H1 (cell line): ENCODE data around the gene RAD51B. TPM values are rescaled to one million over a fixed set of nuclear protein-coding genes. Genes with fewer than 3 reads are reported as not detected.

Experiments used
- CTCF ChIA-PET: fragments of 300-600 bp; sonication (Branson Sonifier 250); formaldehyde crosslinking; loops from one replicate; lab custom pipeline; 2021; ENCODE audit not compliant: partially characterized antibody; lab: Charles Lee
- POLR2A ChIA-PET: fragments of 300-600 bp; sonication (Branson Sonifier 250); formaldehyde crosslinking; loops from one replicate; lab custom pipeline; 2021; ENCODE audit warnings: inconsistent platforms; ENCODE audit not compliant: partially characterized antibody; lab: Charles Lee
- DNase-seq, 2 experiments: peaks; one replicate each; pipeline versions ENCODE4 v3.0.0 to v3.0.0-alpha.2; 2010 to 2022; ENCODE audit warnings: low spot score in 2 of 2, low read depth in 1 of 2, mixed read lengths in 1 of 2
- FAIRE-seq: peaks from 2 replicates; lab custom pipeline; 2011; peaks lifted over from hg19 to GRCh38; lab: Jason Lieb, UNC
- H2AFZ ChIP-seq: 2 replicates; pipeline ENCODE4 v1.8.1; 2012; ENCODE audit warnings: low read length, inconsistent platforms
- H2AK5ac ChIP-seq: 2 replicates; pipeline ENCODE4 v1.6.1; 2013; ENCODE audit warnings: low read depth, low read length
- H2BK120ac ChIP-seq: replicated peaks from 2 replicates; pipeline ENCODE3; 2013; ENCODE audit warnings: low read depth, low read length, inconsistent platforms
- H2BK12ac ChIP-seq: 2 replicates; pipeline ENCODE4 v1.6.1; 2013; ENCODE audit warnings: low read depth, low read length
- H2BK15ac ChIP-seq: 2 replicates; pipeline ENCODE4 v1.6.1; 2013; ENCODE audit warnings: low read length
- H2BK20ac ChIP-seq: 2 replicates; pipeline ENCODE4 v1.6.1; 2013; ENCODE audit warnings: low read length
- H2BK5ac ChIP-seq: 2 replicates; pipeline ENCODE4 v1.6.1; 2013; ENCODE audit warnings: low read depth, low read length
- H3K14ac ChIP-seq: 2 replicates; pipeline ENCODE4 v1.6.1; 2013; ENCODE audit warnings: inconsistent platforms; ENCODE audit not compliant: insufficient read length
- H3K18ac ChIP-seq: 2 replicates; pipeline ENCODE4 v1.6.1; 2013; ENCODE audit warnings: low read length; ENCODE audit errors: extremely low read depth
- H3K23ac ChIP-seq: 2 replicates; pipeline ENCODE4 v1.6.1; 2013; ENCODE audit warnings: inconsistent platforms; ENCODE audit not compliant: insufficient read length
- H3K23me2 ChIP-seq: 2 replicates; pipeline ENCODE4 v1.6.1; 2013; ENCODE audit warnings: low read depth, low read length
- H3K27ac ChIP-seq: 2 replicates; pipeline ENCODE4 v1.6.1; 2011; ENCODE audit warnings: low read depth, low read length, inconsistent platforms
- H3K27me3 ChIP-seq, 4 experiments: replicated peaks in 1 of 4; 1 replicate in 1 of 4; 2 replicates in 3 of 4; pipeline versions ENCODE4 v1.6.1 to v1.8.1; 2011 to 2013; ENCODE audit warnings: low read length in 3 of 4, mild to moderate bottlenecking in 3 of 4, inconsistent platforms in 2 of 4, mixed read lengths in 2 of 4, moderate library complexity in 1 of 4; ENCODE audit not compliant: control insufficient read depth in 3 of 4, insufficient read depth in 3 of 4; ENCODE audit errors: extremely low read depth in 1 of 4
- H3K36me3 ChIP-seq, 4 experiments: 2 replicates each; pipeline versions ENCODE4 v1.6.1 to v1.8.1; 2011 to 2013; ENCODE audit warnings: mild to moderate bottlenecking in 4 of 4, low read length in 3 of 4, moderate library complexity in 2 of 4, control low read depth in 1 of 4, inconsistent platforms in 1 of 4; ENCODE audit not compliant: insufficient read depth in 4 of 4, control insufficient read depth in 2 of 4
- H3K4ac ChIP-seq: replicated peaks from 2 replicates; pipeline ENCODE3; 2013; ENCODE audit warnings: low read length, low read depth, mixed read lengths, inconsistent platforms; ENCODE audit not compliant: insufficient read length
- H3K4me1 ChIP-seq, 4 experiments: replicated peaks in 1 of 4; 1 replicate in 1 of 4; 2 replicates in 3 of 4; pipeline versions ENCODE4 v1.6.1 to v1.8.1; 2011 to 2013; ENCODE audit warnings: low read length in 3 of 4, inconsistent platforms in 2 of 4, mixed read lengths in 1 of 4; ENCODE audit not compliant: insufficient read depth in 4 of 4, control insufficient read depth in 3 of 4
- H3K4me2 ChIP-seq, 2 experiments: 2 replicates each; pipeline versions ENCODE4 v1.6.1 to v1.8.1; 2011 to 2013; ENCODE audit warnings: low read depth in 2 of 2, low read length in 2 of 2, control low read depth in 1 of 2, inconsistent platforms in 1 of 2, mild to moderate bottlenecking in 1 of 2; ENCODE audit not compliant: insufficient read depth in 1 of 2
- H3K4me3 ChIP-seq, 4 experiments: fragments of 200-600, 300-600 bp in 1 of 4; sonication (generic), shearing (Covaris generic), sonication (Bioruptor Twin) in 1 of 4; 2 replicates each; pipeline versions ENCODE4 v1.5.1 to v1.8.1; 2011 to 2016; ENCODE audit warnings: low read length in 4 of 4, low read depth in 3 of 4, control low read depth in 2 of 4, inconsistent platforms in 2 of 4, mild to moderate bottlenecking in 2 of 4, mixed read lengths in 1 of 4, moderate library complexity in 1 of 4; ENCODE audit not compliant: insufficient read depth in 2 of 4; ENCODE audit errors: extremely low read depth in 1 of 4
- H3K56ac ChIP-seq: replicated peaks from 2 replicates; pipeline ENCODE3; 2013; ENCODE audit warnings: low read depth, mild to moderate bottlenecking, mixed read lengths, low read length, inconsistent platforms; ENCODE audit not compliant: insufficient read length
- H3K79me1 ChIP-seq: 2 replicates; pipeline ENCODE4 v1.6.1; 2013; ENCODE audit warnings: low read depth, low read length, control low read depth
- H3K79me2 ChIP-seq, 2 experiments: 2 replicates each; pipeline versions ENCODE4 v1.6.1 to v1.8.1; 2012 to 2013; ENCODE audit warnings: low read length in 2 of 2, mild to moderate bottlenecking in 2 of 2, inconsistent platforms in 1 of 2; ENCODE audit not compliant: insufficient read depth in 2 of 2, control insufficient read depth in 1 of 2
- H3K9ac ChIP-seq, 4 experiments: replicated peaks in 1 of 4; 1 replicate in 1 of 4; 2 replicates in 3 of 4; pipeline versions ENCODE4 v1.6.1 to v1.8.1; 2011 to 2013; ENCODE audit warnings: low read depth in 3 of 4, low read length in 3 of 4, control low read depth in 2 of 4, mild to moderate bottlenecking in 2 of 4, moderate library complexity in 2 of 4, inconsistent platforms in 1 of 4; ENCODE audit errors: extremely low read depth in 1 of 4
- H3K9me3 ChIP-seq, 2 experiments: 2 replicates each; pipeline versions ENCODE4 v1.6.1 to v1.8.1; 2012 to 2013; ENCODE audit warnings: mild to moderate bottlenecking in 2 of 2, moderate library complexity in 2 of 2, control low read depth in 1 of 2, inconsistent platforms in 1 of 2, low read depth in 1 of 2, low read length in 1 of 2, mixed read lengths in 1 of 2; ENCODE audit not compliant: insufficient read depth in 2 of 2
- H4K20me1 ChIP-seq, 2 experiments: replicated peaks in 1 of 2; 2 replicates each; pipeline versions ENCODE3 to v1.8.1; 2011 to 2013; ENCODE audit warnings: inconsistent platforms in 2 of 2, low read length in 2 of 2, mild to moderate bottlenecking in 1 of 2; ENCODE audit not compliant: insufficient read depth in 2 of 2, control insufficient read depth in 1 of 2
- H4K5ac ChIP-seq: 2 replicates; pipeline ENCODE4 v1.6.1; 2013; ENCODE audit warnings: low read length, low read depth, mixed read lengths, inconsistent platforms; ENCODE audit not compliant: insufficient read length
- H4K8ac ChIP-seq: 2 replicates; pipeline ENCODE4 v1.8.0; 2013; ENCODE audit warnings: mild to moderate bottlenecking, moderate library complexity, low read length, inconsistent platforms; ENCODE audit not compliant: insufficient read depth; ENCODE audit errors: extremely low read depth
- H4K91ac ChIP-seq: replicated peaks from 2 replicates; pipeline ENCODE3; 2013; ENCODE audit warnings: low read length, mixed read lengths, inconsistent platforms; ENCODE audit not compliant: insufficient read length
- CHD1 ChIP-seq: IDR thresholded peaks from 2 replicates; pipeline ENCODE4 v1.6.1; 2012; ENCODE audit warnings: low read depth, low read length, improper control_type of control experiment
- CTCF ChIP-seq, 3 experiments: IDR thresholded peaks; 1 replicate in 2 of 3; 2 replicates in 1 of 3; pipeline versions ENCODE4 v1.5.1 to v1.6.1; 2011; ENCODE audit warnings: low read length in 3 of 3, mild to moderate bottlenecking in 3 of 3, inconsistent platforms in 2 of 3, low read depth in 1 of 3, moderate library complexity in 1 of 3; ENCODE audit not compliant: insufficient read depth in 1 of 3; ENCODE audit errors: control extremely low read depth in 1 of 3
- HDAC2 ChIP-seq, 2 experiments: fragments of 300-600 bp in 1 of 2; sonication (generic) in 1 of 2; IDR thresholded peaks; 2 replicates each; pipeline ENCODE4 v1.6.1; 2011 to 2012; ENCODE audit warnings: low read depth in 2 of 2, low read length in 2 of 2, mild to moderate bottlenecking in 2 of 2, moderate library complexity in 2 of 2, borderline replicate concordance in 1 of 2, inconsistent platforms in 1 of 2
- JUN ChIP-seq: IDR thresholded peaks from 2 replicates; pipeline ENCODE4 v1.6.1; 2011; ENCODE audit warnings: low read depth, mild to moderate bottlenecking, improper control_type of control experiment, low read length
- PHF8 ChIP-seq: fragments of 200-600 bp; sonication (generic); conservative IDR thresholded peaks from 2 replicates; pipeline ENCODE4 v1.7.1; 2012; ENCODE audit warnings: low read depth, mild to moderate bottlenecking, inconsistent platforms, low read length, moderate library complexity
- POU5F1 ChIP-seq: IDR thresholded peaks from 2 replicates; pipeline ENCODE4 v1.6.1; 2011; ENCODE audit warnings: low read depth, mild to moderate bottlenecking, low read length, moderate library complexity
- RAD21 ChIP-seq, 2 experiments: IDR thresholded peaks in 1 of 2; conservative IDR thresholded peaks in 1 of 2; 2 replicates each; pipeline ENCODE4 v1.6.1; 2011; ENCODE audit warnings: low read depth in 2 of 2, low read length in 2 of 2, improper control_type of control experiment in 1 of 2, inconsistent platforms in 1 of 2, mild to moderate bottlenecking in 1 of 2, moderate library complexity in 1 of 2
- RFX5 ChIP-seq: IDR thresholded peaks from 2 replicates; pipeline ENCODE4 v1.6.1; 2011; ENCODE audit warnings: low read depth, low read length, improper control_type of control experiment, borderline replicate concordance
- SIRT6 ChIP-seq: IDR thresholded peaks from one replicate; pipeline ENCODE4 v1.7.1; 2012; ENCODE audit warnings: low read length, inconsistent platforms
- SP2 ChIP-seq: IDR thresholded peaks from 2 replicates; pipeline ENCODE4 v1.6.1; 2012; ENCODE audit warnings: mild to moderate bottlenecking, low read length, inconsistent platforms
- TBP ChIP-seq: IDR thresholded peaks from 2 replicates; pipeline ENCODE4 v1.6.1; 2011; ENCODE audit warnings: low read depth, low read length, improper control_type of control experiment
- TEAD4 ChIP-seq: IDR thresholded peaks from 2 replicates; pipeline ENCODE4 v1.6.1; 2012; ENCODE audit warnings: low read depth, low read length, inconsistent platforms, mixed read lengths
- WGBS, 2 experiments: shearing (Covaris generic) in 1 of 2; methylation state at CpG; one replicate each; pipeline versions ENCODE4 v1.1.6 to v1.1.7; 2013 to 2015; ENCODE audit warnings: low lambda C conversion rate in 2 of 2, mixed read lengths in 2 of 2, inconsistent platforms in 1 of 2, low coverage in 1 of 2, missing lambda C conversion rate in 1 of 2; ENCODE audit not compliant: insufficient replicate concordance in 2 of 2, insufficient coverage in 1 of 2, insufficient read length in 1 of 2; ENCODE audit errors: extremely low coverage in 1 of 2, missing lambda C conversion rate in 1 of 2; 5-methylcytosine and 5-hydroxymethylcytosine counted together
- polyA plus RNA-seq, 7 experiments: library from polyadenylated mRNA; depleted of rRNA in 3 of 7; stranded (reverse) in 5 of 7; unstranded in 2 of 7; fragments of >200 nt in 5 of 7; fragments of 200-250 nt in 2 of 7; gene quantifications; 1 replicate in 5 of 7; 2 replicates in 1 of 7; 4 replicates in 1 of 7; pipeline versions ENCODE4 v1.2.1 to v1.2.3, GENCODE V29; 2011 to 2013; ENCODE audit warnings: missing spikeins in 2 of 7, mixed read lengths in 2 of 7
- total RNA-seq: library from RNA; stranded (reverse); fragmentation: NEBNext Ultra II Directional; extraction: Animal tissue kit (Norgen Biotek cat#: 25700); gene quantifications from 2 replicates; pipeline ENCODE4 v1.2.1, GENCODE V29; 2021

RAD51B gene
- total and polyA plus RNA-seq, 2 of the 8 experiments (the other 6 are each of a cell fraction or from before 2014, with no cell fraction given): 3.9 to 14.9 TPM

GRCh38 chr14:68707482-68707881 lies 887.9 kb downstream of the RAD51B start:
- H3K18ac ChIP-seq: no peak overlapping the region
- H3K27me3 ChIP-seq: no peaks in the 10 kb centered on the region
- CTCF ChIA-PET: interaction anchor here (1.8 kb wide), 1 partner anchor 11 kb away, joined by 3 read pairs; no protein-coding TSS in a partner anchor
- no peaks in the 10 kb centered on the region for H3K23me2 ChIP-seq
- H2AK5ac ChIP-seq: no peak overlapping the region
- FAIRE-seq: no peak
- H2AFZ ChIP-seq: no peak overlapping the region
- no peak overlapping the region for H4K8ac ChIP-seq
- no peak overlapping the region for H2BK15ac ChIP-seq
- no peaks in the 10 kb centered on the region for H4K20me1 ChIP-seq
- H2BK20ac ChIP-seq: no peak overlapping the region
- no peak overlapping the region for H3K56ac ChIP-seq
- no peak overlapping the region for H2BK12ac ChIP-seq
- no peak overlapping the region for H2BK120ac ChIP-seq
- H3K14ac ChIP-seq: no peak overlapping the region
- POLR2A ChIA-PET: no interaction called here
- no peak overlapping the region for H4K91ac ChIP-seq
- no peak overlapping the region for H4K5ac ChIP-seq
- no peaks in the 10 kb centered on the region for H3K79me2 ChIP-seq
- no peaks in the 10 kb centered on the region for H3K36me3 ChIP-seq
- H3K27ac ChIP-seq: no peak overlapping the region
- no peak for DNase-seq
- H3K4me2 ChIP-seq: no peak overlapping the region
- H3K4me3 ChIP-seq: no peak overlapping the region
- 97% methylated on average over 4 of the region's 4 CpGs; no CpG with 5 or more reads in 1 of the 2 experiments for WGBS, 2 experiments
- no peak overlapping the region for H2BK5ac ChIP-seq
- no peak overlapping the region for H3K9ac ChIP-seq
- H3K23ac ChIP-seq: no peak overlapping the region
- no peaks in the 10 kb centered on the region for H3K9me3 ChIP-seq
- no peak overlapping the region for H3K4ac ChIP-seq
- H3K4me1 ChIP-seq: 0 out of 7 replicates have a peak, but pooled peaks cover 0 to 3% (median 0%) of the 10 kb centered on the region in 4 experiments
- no peaks in the 10 kb centered on the region for H3K79me1 ChIP-seq
- TF ChIP-seq TEAD4 (no peak), PHF8 (no peak), POU5F1 (no peak), RFX5 (no peak), HDAC2 (IDR thresholded peaks at IDR 0.05; ENCODE audit: borderline replicate concordance in 1 of 2, low read depth in 2 of 2, low read length in 2 of 2) (no peak), TBP (no peak), RAD21 (IDR thresholded peaks at IDR 0.05 in 1 of 2, conservative IDR thresholded peaks at IDR 0.05 in 1 of 2; ENCODE audit: low read depth in 2 of 2, low read length in 2 of 2) (no peak), CHD1 (no peak), CTCF (IDR thresholded peaks at IDR 0.05; ENCODE audit: control extremely low read depth in 1 of 3, insufficient read depth in 1 of 3, low read depth in 1 of 3, low read length in 3 of 3) (no peak), SP2 (no peak), JUN (no peak), SIRT6 (no peak)
